Sigmoid colon (tissue), 7 donors: ENCODE data around the gene HTT. TPM values are rescaled to one million over a fixed set of nuclear protein-coding genes. Genes with fewer than 3 reads are reported as not detected.

Source experiments
- DNase-seq: peaks from one replicate; pipeline ENCODE4 v3.0.0-alpha.2; 2019
- H3K27ac ChIP-seq, 4 donors: fragments of 200-600 bp; sonication (generic); one replicate each; pipeline ENCODE4 v1.5.1; 2016 to 2019; ENCODE audit warnings: mild to moderate bottlenecking in 1 of 4
- H3K27me3 ChIP-seq, 3 donors: fragments of 200-600 bp; sonication (generic); one replicate each; pipeline ENCODE4 v1.5.1; 2019; ENCODE audit warnings: mild to moderate bottlenecking in 1 of 3
- H3K36me3 ChIP-seq, 4 donors: fragments of 200-600 bp; sonication (generic); one replicate each; pipeline ENCODE4 v1.5.1; 2016 to 2019
- H3K4me1 ChIP-seq, 4 donors: fragments of 200-600 bp; sonication (generic); one replicate each; pipeline ENCODE4 v1.5.1; 2017 to 2019
- H3K4me3 ChIP-seq, 4 donors: fragments of 200-600 bp; sonication (generic); one replicate each; pipeline ENCODE4 v1.5.1; 2017 to 2019; ENCODE audit warnings: mild to moderate bottlenecking in 2 of 4, moderate library complexity in 1 of 4
- H3K9me3 ChIP-seq, 4 donors: fragments of 200-600 bp in 3 of 4; sonication (generic) in 3 of 4; one replicate each; pipeline versions ENCODE4 v1.5.1 to v1.6.1; 2013 to 2019
- CTCF ChIP-seq, 4 experiments: fragments of 450-650 bp in 3 of 4; fragments of 200-600 bp in 1 of 4; IDR thresholded peaks; one replicate each; pipeline ENCODE4 v1.5.1; 2016 to 2019; ENCODE audit warnings: antibody characterized with exemption in 4 of 4, mild to moderate bottlenecking in 3 of 4, moderate library complexity in 2 of 4
- EP300 ChIP-seq, 4 donors: sonication (generic); formaldehyde crosslinking; IDR thresholded peaks; one replicate each; pipeline ENCODE4 v1.6.1; 2017; ENCODE audit warnings: antibody characterized with exemption in 4 of 4
- POLR2A ChIP-seq, 2 donors: fragments of 450-650 bp; IDR thresholded peaks; one replicate each; pipeline ENCODE4 v1.6.1; 2016; ENCODE audit warnings: antibody characterized with exemption in 2 of 2, mild to moderate bottlenecking in 2 of 2, moderate library complexity in 2 of 2
- POLR2AphosphoS5 ChIP-seq, 4 donors: sonication (generic); formaldehyde crosslinking; IDR thresholded peaks; one replicate each; pipeline ENCODE4 v1.6.1; 2017; ENCODE audit warnings: antibody characterized with exemption in 4 of 4
- WGBS, 2 donors: extraction: QIAGEN DNeasy Blood & Tissue Kit; methylation state at CpG; one replicate each; pipeline ENCODE4 v1.1.7; 2013; 5-methylcytosine and 5-hydroxymethylcytosine counted together
- intact Hi-C: fragments of 100-400 bp; cut with DNase I; formaldehyde crosslinking; loops from one replicate; pipeline ENCODE4 v1.15.1; 2023
- polyA plus RNA-seq, 3 donors: library from polyadenylated mRNA; stranded (reverse); fragments of 200-250 nt; gene quantifications; one replicate each; pipeline ENCODE4 v1.2.3, GENCODE V29; 2013
- total RNA-seq, 4 donors: library from RNA; depleted of rRNA; stranded (reverse); fragments of >200 nt; gene quantifications; one replicate each; pipeline ENCODE4 v1.1.0, GENCODE V29; 2016
- donor health status: healthy with polysubstance abuse.
- donor health status: Bipolar disorder and iron deficiency.
- donor health status: healthy.

HTT gene
- total and polyA plus RNA-seq, 7 donors: 6.5 to 41.5 (median 22.7) TPM

- 86 to 90% methylated on average over 24 of the region's 24 CpGs for WGBS, 2 donors
Observed at GRCh38 chr4:3287972-3288570, 213.6 kb downstream of the HTT start.

GRCh38 chr4:3288571-3289094, 214.2 kb downstream of the HTT start:
- no peak for DNase-seq
- Histone ChIP-seq H3K4me3 (no peak overlapping the region), H3K9me3 (no peaks in the 10 kb centered on the region), H3K27ac (no peak overlapping the region), H3K27me3 (peaks cover 0 to 35% (median 21%) of the 10 kb centered on the region in 3 donors), H3K36me3 (no peaks in the 10 kb centered on the region), H3K4me1 (peaks cover 0 to 15% (median 11%) of the 10 kb centered on the region in 4 donors)
- TF ChIP-seq POLR2AphosphoS5 (IDR thresholded peaks at IDR 0.05): no peak
- TF ChIP-seq POLR2A (IDR thresholded peaks at IDR 0.05): no peak
- no peak for TF ChIP-seq EP300 (IDR thresholded peaks at IDR 0.05)
- no peak for TF ChIP-seq CTCF (IDR thresholded peaks at IDR 0.05)
- intact Hi-C loops: no loop called here
- 68 to 80% methylated on average over 11 of the region's 11 CpGs for WGBS, 2 donors

More at GRCh38 chr4:3287972-3288570, 213.6 kb downstream of the HTT start:
- no peak overlapping the region for H3K27ac ChIP-seq
- H3K4me1 ChIP-seq: peaks cover 0 to 13% (median 9%) of the 10 kb centered on the region in 4 donors
- TF ChIP-seq POLR2AphosphoS5 (IDR thresholded peaks at IDR 0.05) (no peak), POLR2A (IDR thresholded peaks at IDR 0.05) (no peak), EP300 (IDR thresholded peaks at IDR 0.05) (no peak), CTCF (IDR thresholded peaks at IDR 0.05) (no peak)
- intact Hi-C loops: no loop called here
- H3K27me3 ChIP-seq: peaks cover 0 to 39% (median 21%) of the 10 kb centered on the region in 3 donors
- H3K4me3 ChIP-seq: no peak overlapping the region
- DNase-seq: peak; percentile 66
- H3K36me3 ChIP-seq: no peaks in the 10 kb centered on the region
- no peaks in the 10 kb centered on the region for H3K9me3 ChIP-seq

GRCh38 chr4:3290476-3290875, 216.0 kb downstream of the HTT start:
- 32 to 78% methylated on average over 11 of the region's 11 CpGs for WGBS, 2 donors
- Histone ChIP-seq H3K36me3 (no peaks in the 10 kb centered on the region), H3K27me3 (peaks cover 0 to 21% (median 17%) of the 10 kb centered on the region in 3 donors), H3K9me3 (no peaks in the 10 kb centered on the region), H3K4me1 (peaks cover 0 to 26% (median 21%) of the 10 kb centered on the region in 4 donors), H3K4me3 (no peak overlapping the region), H3K27ac (no peak overlapping the region)
- TF ChIP-seq EP300 (IDR thresholded peaks at IDR 0.05): no peak
- no peak for TF ChIP-seq POLR2AphosphoS5 (IDR thresholded peaks at IDR 0.05)
- TF ChIP-seq POLR2A (IDR thresholded peaks at IDR 0.05): no peak
- no peak for TF ChIP-seq CTCF (IDR thresholded peaks at IDR 0.05)
- no peak for DNase-seq
- intact Hi-C loops: loop anchor here (5.0 to 10.0 kb wide), 4 partner anchors 86 to 326 kb away; partner anchors contain the start of genes GRK4, HTT, HTT-AS and NOP14

- Histone ChIP-seq H3K4me1 (peaks cover 0 to 26% (median 21%) of the 10 kb centered on the region in 4 donors), H3K27me3 (peaks cover 0 to 17% (median 12%) of the 10 kb centered on the region in 3 donors), H3K9me3 (no peaks in the 10 kb centered on the region), H3K4me3 (peak overlapping the region in 1 of 4 donors; percentile 74), H3K27ac (no peak overlapping the region), H3K36me3 (no peaks in the 10 kb centered on the region)
- intact Hi-C loops: loop anchor here (5.0 to 10.0 kb wide), 4 partner anchors 86 to 326 kb away; partner anchors contain the start of genes GRK4, HTT, HTT-AS and NOP14
- TF ChIP-seq CTCF (IDR thresholded peaks at IDR 0.05) (no peak), POLR2AphosphoS5 (IDR thresholded peaks at IDR 0.05) (no peak), POLR2A (IDR thresholded peaks at IDR 0.05) (no peak), EP300 (IDR thresholded peaks at IDR 0.05) (no peak)
- 89 to 94% methylated on average over 9 of the region's 9 CpGs for WGBS, 2 donors
- no peak for DNase-seq
Observed at GRCh38 chr4:3290889-3291321, 216.4 kb downstream of the HTT start.
